NCI-H2196 treated with DMSO at 0.1 percent for 48 hours (cell line): ENCODE results near the gene EHD4.

Experiments used
- DNase-seq: peaks from one replicate; lab custom pipeline; 2025; ENCODE audit not compliant: unreplicated experiment; lab: John Stamatoyannopoulos, UW

The EHD4 gene

GRCh38 chr15:41939986-41940385, 32.4 kb downstream of the EHD4 start:
- no peak for DNase-seq

- no peak for DNase-seq
These were observed 34.8 kb downstream of the EHD4 start for GRCh38 chr15:41937568-41937923.

- DNase-seq: no peak
These were observed 35.4 kb downstream of the EHD4 start for GRCh38 chr15:41936649-41937567.

- no peak for DNase-seq
These were observed 36.2 kb downstream of the EHD4 start for GRCh38 chr15:41936155-41936554.

- no peak for DNase-seq
These were observed 36.8 kb downstream of the EHD4 start for GRCh38 chr15:41935566-41936020.

- DNase-seq: no peak
These were observed 37.5 kb downstream of the EHD4 start for GRCh38 chr15:41934843-41935242.

- no peak for DNase-seq
These were observed 38.6 kb downstream of the EHD4 start for GRCh38 chr15:41933771-41934170.

- DNase-seq: no peak
These were observed 39.0 kb downstream of the EHD4 start for GRCh38 chr15:41933326-41933725.

GRCh38 chr15:41932511-41933289, 39.7 kb downstream of the EHD4 start:
- no peak for DNase-seq

GRCh38 chr15:41932101-41932500, 40.3 kb downstream of the EHD4 start:
- no peak for DNase-seq

GRCh38 chr15:41930867-41931222, 41.5 kb downstream of the EHD4 start:
- DNase-seq: no peak

GRCh38 chr15:41930221-41930866, 42.0 kb downstream of the EHD4 start:
- no peak for DNase-seq

GRCh38 chr15:41928637-41929620, 43.4 kb downstream of the EHD4 start:
- DNase-seq: no peak

- no peak for DNase-seq
These were observed 44.3 kb downstream of the EHD4 start for GRCh38 chr15:41928100-41928499.

- no peak for DNase-seq
These were observed 44.8 kb downstream of the EHD4 start for GRCh38 chr15:41927536-41927935.

- DNase-seq: no peak
These were observed 45.9 kb downstream of the EHD4 start for GRCh38 chr15:41926185-41927056.

GRCh38 chr15:41925086-41925608, 47.2 kb downstream of the EHD4 start:
- DNase-seq: no peak

GRCh38 chr15:41923401-41923997, 48.9 kb downstream of the EHD4 start:
- DNase-seq: no peak

- DNase-seq: no peak
These were observed 50.0 kb downstream of the EHD4 start for GRCh38 chr15:41922353-41922752.
